PFSK-1 (cell line): ENCODE data around the gene ACKR2.

Source experiments
- FOXP2 ChIP-seq: optimal IDR thresholded peaks from 2 replicates; pipeline ENCODE3; 2011; ENCODE audit warnings: borderline replicate concordance, control low read depth, inconsistent platforms; ENCODE audit not compliant: insufficient read depth; ENCODE audit errors: extremely low read length, extremely low read depth
- POLR2AphosphoS5 ChIP-seq: IDR thresholded peaks from 2 replicates; pipeline ENCODE4 v1.6.1; 2012; ENCODE audit warnings: low read depth, mild to moderate bottlenecking, control low read depth, low read length, moderate library complexity
- REST ChIP-seq, 2 experiments: IDR thresholded peaks; 2 replicates each; pipeline versions ENCODE4 v1.6.1 to v1.8.0; 2011 to 2012; ENCODE audit warnings: low read depth in 2 of 2, low read length in 2 of 2, control low read depth in 1 of 2, inconsistent platforms in 1 of 2, mild to moderate bottlenecking in 1 of 2, moderate library complexity in 1 of 2; ENCODE audit not compliant: insufficient read depth in 1 of 2
- TAF1 ChIP-seq: IDR thresholded peaks from 2 replicates; pipeline ENCODE4 v1.6.1; 2012; ENCODE audit warnings: low read length, control low read depth, borderline replicate concordance; ENCODE audit not compliant: insufficient read depth

- TF ChIP-seq POLR2AphosphoS5 (no peak), TAF1 (no peak), FOXP2 (no peak), REST (IDR thresholded peaks at IDR 0.05; ENCODE audit: insufficient read depth in 1 of 2, low read depth in 2 of 2, low read length in 2 of 2) (no peak)
Measured at GRCh38 chr3:42887084-42887483, 77.8 kb downstream of the ACKR2 start.
